Activated T-cell treated with anti-CD3 and anti-CD28 coated beads for 24 hours (primary cell): ENCODE measurements around the gene ZBTB45.
"Not testable (repeated sequence)": the region's sequence is repeated elsewhere in the genome, so short reads cannot be mapped to it uniquely, and the experiment has no call there.

Experiments
- DNase-seq: peaks from one replicate; pipeline ENCODE4 v3.0.0-alpha.2; 2020; ENCODE audit warnings: low read depth

Gene ZBTB45

GRCh38 chr19:58474997-58475713 is 44.5 kb downstream of the ZBTB45 start:
- no peak for DNase-seq

GRCh38 chr19:58474291-58474996 is 45.2 kb downstream of the ZBTB45 start:
- no peak for DNase-seq

GRCh38 chr19:58473775-58474174 is 45.8 kb downstream of the ZBTB45 start:
- no peak for DNase-seq

DNA sequence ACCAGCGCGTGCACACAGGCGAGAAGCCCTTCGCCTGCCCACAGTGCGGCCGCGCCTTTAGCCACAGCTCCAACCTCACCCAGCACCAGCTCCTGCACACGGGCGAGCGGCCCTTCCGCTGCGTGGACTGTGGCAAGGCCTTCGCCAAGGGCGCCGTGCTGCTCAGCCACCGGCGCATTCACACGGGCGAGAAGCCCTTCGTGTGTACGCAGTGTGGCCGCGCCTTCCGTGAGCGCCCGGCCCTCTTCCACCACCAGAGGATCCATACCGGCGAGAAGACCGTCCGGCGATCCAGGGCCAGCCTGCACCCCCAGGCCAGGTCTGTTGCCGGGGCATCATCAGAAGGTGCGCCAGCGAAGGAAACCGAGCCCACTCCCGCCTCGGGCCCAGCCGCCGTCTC is 47.9 kb downstream of the ZBTB45 start:
- DNase-seq: no peak

DNA sequence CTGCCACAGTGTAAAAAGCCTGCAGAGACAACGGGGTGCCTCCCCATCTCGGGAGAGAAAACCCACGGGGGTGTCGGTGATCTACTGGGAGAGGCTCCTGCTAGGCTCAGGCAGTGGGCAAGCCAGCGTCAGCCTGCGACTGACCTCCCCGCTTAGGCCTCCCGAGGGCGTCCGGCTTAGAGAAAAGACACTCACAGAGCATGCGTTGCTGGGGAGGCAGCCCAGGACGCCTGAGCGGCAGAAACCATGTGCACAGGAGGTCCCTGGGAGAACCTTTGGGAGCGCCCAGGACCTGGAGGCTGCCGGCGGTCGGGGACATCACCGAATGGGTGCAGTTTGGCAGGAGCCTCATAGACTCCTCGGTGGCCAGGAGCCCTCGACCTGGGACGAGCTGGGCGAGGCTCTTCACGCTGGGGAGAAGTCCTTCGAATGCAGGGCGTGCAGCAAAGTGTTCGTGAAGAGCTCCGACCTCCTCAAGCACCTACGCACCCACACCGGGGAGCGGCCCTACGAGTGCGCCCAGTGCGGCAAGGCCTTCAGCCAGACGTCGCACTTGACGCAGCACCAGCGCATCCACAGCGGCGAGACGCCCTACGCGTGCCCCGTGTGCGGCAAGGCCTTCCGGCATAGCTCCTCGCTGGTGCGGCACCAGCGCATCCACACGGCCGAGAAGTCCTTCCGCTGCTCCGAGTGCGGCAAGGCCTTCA is 48.6 kb downstream of the ZBTB45 start:
- not testable (repeated sequence) for DNase-seq

DNA sequence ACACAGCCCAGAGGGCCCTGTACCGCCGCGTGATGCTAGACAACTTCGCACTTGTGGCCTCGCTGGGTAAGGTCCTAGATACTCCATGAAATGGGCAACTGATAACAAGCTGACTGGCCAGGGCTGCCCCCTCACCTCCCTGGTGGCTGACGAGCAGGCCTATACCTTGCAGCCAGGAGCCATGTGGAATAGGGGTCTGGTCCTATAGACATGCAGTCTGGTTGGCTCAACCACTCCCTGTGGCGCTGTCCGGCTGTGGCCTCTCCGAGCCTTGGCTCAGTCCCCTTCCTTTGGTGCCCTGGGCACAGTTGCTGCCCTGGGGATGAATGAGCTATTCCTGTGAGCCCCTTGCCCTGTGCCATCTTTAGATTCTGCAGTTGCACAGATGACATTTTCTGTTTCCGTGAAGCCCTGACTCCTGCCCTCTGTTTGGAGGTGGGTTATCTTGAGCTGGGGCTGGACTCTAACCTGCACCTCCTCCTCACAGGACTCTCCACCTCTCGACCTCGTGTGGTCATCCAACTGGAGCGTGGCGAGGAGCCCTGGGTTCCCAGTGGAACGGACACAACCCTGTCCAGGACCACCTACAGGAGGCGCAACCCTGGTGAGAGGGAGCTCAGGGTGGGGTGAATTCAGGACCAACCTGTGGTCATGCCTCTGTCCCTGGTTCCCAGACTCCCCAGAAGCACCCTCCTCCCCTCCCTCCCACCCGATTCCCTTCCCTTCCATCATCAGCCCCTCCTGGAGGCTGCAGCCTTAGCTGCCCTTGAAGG is 50.2 kb downstream of the ZBTB45 start:
- no peak for DNase-seq

DNA sequence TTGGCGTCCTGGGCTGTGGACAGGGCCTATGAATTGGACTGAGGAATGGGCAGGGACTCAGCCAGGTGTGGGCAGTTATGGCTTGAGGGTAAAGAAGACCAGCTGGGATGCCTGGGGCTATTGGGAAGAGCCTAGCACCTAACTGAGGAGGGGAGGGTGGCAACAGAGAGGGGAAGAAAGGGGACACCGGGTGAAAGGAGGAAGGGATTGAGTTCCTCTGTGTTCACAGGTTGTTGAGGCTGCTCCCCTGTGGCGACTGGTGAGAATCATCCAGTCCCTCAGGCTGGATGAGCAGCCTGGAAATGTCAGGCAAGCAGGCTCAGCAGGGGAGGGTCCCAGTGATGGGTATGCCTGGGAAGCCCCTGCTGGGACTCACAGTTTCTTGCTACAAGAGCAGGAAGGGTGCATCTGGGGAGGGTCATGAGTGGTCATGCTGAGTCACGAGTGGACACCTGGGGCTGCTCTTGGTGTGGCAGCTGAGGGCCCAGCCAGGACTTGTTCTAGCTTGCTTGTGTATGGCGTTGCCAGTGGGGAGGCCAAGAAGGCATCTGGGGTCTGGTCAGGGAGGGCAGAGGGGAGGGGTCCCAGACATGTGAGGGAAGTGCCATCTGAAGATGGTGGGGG is 51.3 kb downstream of the ZBTB45 start:
- DNase-seq: no peak

GRCh38 chr19:58466760-58467589 is 52.6 kb downstream of the ZBTB45 start, which contains the start of gene ZNF324:
Gene ZNF324 (plus strand): TSS chr19:58467080. CDS start chr19:58469186, 2,106 bp downstream.
- peak; percentile 97 for DNase-seq

DNA sequence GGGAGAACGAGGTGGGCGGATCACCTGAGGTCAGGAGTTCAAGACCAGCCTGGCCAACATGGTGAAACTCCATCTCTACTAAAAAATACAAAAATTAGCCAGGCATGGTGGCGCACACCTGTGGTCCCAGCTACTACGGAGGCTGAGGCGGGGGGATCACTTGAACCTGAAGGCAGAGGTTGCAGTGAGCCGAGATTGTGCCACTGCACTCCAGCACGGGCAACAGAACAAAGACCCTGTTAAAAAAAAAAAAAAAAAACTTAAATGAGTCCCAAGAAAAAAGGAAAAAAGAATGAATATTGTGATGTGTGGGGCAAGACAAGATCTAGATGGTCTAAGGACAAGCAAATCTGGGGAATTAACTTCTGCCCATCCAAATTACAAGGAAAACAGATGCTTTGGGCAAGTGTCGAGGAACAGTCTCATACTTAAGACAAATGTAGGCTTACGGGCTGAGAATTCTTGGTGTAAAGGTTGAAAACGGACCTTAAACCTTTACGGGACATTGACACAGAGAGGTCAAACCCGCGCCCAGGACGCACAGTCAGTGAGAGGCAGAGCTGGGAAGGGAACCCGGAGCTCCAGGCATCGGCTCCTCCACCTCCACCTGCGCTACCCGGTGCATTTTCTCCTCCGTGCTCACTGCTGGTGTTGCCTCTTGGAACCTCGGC is 53.4 kb downstream of the ZBTB45 start:
- DNase-seq: no peak
